ENCODE measurements around the gene BSX. TPM values are rescaled to one million over a fixed set of nuclear protein-coding genes. Genes with fewer than 3 reads are reported as not detected.

BSX gene
- total RNA-seq = not detected in 2 replicates

- intact Hi-C loops (cut with micrococcal nuclease) = no loop called here
Measured at GRCh38 chr11:122981388-122982264, at the start of gene BSX. TSS of gene BSX (minus strand) at chr11:122981834. CDS start at chr11:122981671, 163 bp downstream.

- intact Hi-C loops (cut with micrococcal nuclease) = no loop called here
Measured at GRCh38 chr11:123030517-123030916, 48.9 kb upstream of the BSX start.

- intact Hi-C loops (cut with micrococcal nuclease) = loop anchor here (2.0 to 5.0 kb wide), 2 partner anchors 114 to 224 kb away; no protein-coding TSS in a partner anchor
Measured at GRCh38 chr11:123020968-123021367, 39.3 kb upstream of the BSX start.

GRCh38 chr11:123018702-123019101 is 37.1 kb upstream of the BSX start:
- intact Hi-C loops (cut with micrococcal nuclease) = no loop called here

GRCh38 chr11:123011510-123011909 is 29.9 kb upstream of the BSX start:
- intact Hi-C loops (cut with micrococcal nuclease) = no loop called here

- intact Hi-C loops (cut with micrococcal nuclease) = no loop called here
Measured at GRCh38 chr11:123006860-123007542, 25.4 kb upstream of the BSX start.

GRCh38 chr11:123000721-123001120 is 19.1 kb upstream of the BSX start:
- intact Hi-C loops (cut with micrococcal nuclease) = no loop called here

GRCh38 chr11:122998727-122999366 is 17.2 kb upstream of the BSX start:
- intact Hi-C loops (cut with micrococcal nuclease) = no loop called here

GRCh38 chr11:122995526-122995925 is 13.9 kb upstream of the BSX start:
- intact Hi-C loops (cut with micrococcal nuclease) = no loop called here

- intact Hi-C loops (cut with micrococcal nuclease) = no loop called here
Measured at GRCh38 chr11:122984186-122985011, 2.8 kb upstream of the BSX start.

GRCh38 chr11:122983438-122984185 is 2.0 kb upstream of the BSX start:
- intact Hi-C loops (cut with micrococcal nuclease) = no loop called here

GRCh38 chr11:122979815-122980595 is 1.6 kb downstream of the BSX start:
- intact Hi-C loops (cut with micrococcal nuclease) = loop anchor here (2.0 kb wide), 1 partner anchor 81 kb away; no protein-coding TSS in a partner anchor

- intact Hi-C loops (cut with micrococcal nuclease) = loop anchor here (2.0 kb wide), 1 partner anchor 82 kb away; no protein-coding TSS in a partner anchor
Measured at GRCh38 chr11:122979103-122979814, 2.4 kb downstream of the BSX start.

GRCh38 chr11:122978299-122978620 is 3.4 kb downstream of the BSX start:
- intact Hi-C loops (cut with micrococcal nuclease) = loop anchor here (2.0 kb wide), 1 partner anchor 83 kb away; no protein-coding TSS in a partner anchor

- intact Hi-C loops (cut with micrococcal nuclease) = loop anchor here (2.0 kb wide), 1 partner anchor 83 kb away; no protein-coding TSS in a partner anchor
Measured at GRCh38 chr11:122977470-122978298, 4.0 kb downstream of the BSX start.

- intact Hi-C loops (cut with micrococcal nuclease) = no loop called here
Measured at GRCh38 chr11:122976734-122977469, 4.7 kb downstream of the BSX start.

GRCh38 chr11:122976061-122976733 is 5.4 kb downstream of the BSX start:
- intact Hi-C loops (cut with micrococcal nuclease) = no loop called here
